ENCODE results near the gene DAB2IP.

The DAB2IP gene

GRCh38 chr9:121721770-121722169 lies 70.3 kb downstream of the DAB2IP start:
- no peak overlapping the region for H3K4me3 ChIP-seq (ENCODE audit: low read length)
- TF ChIP-seq EZH2phosphoT487 (IDR thresholded peaks at IDR 0.05; ENCODE audit: low read depth), result no peak
- H3K4me2 ChIP-seq (ENCODE audit: low read length), result no peak overlapping the region
- no peak overlapping the region for H3K27ac ChIP-seq (ENCODE audit: low read length)
- H3K4me1 ChIP-seq (ENCODE audit: low read length), result peaks cover 22% of the 10 kb centered on the region
- H2AFZ ChIP-seq (ENCODE audit: low read depth, low read length), result no peak overlapping the region
- no peaks in the 10 kb centered on the region for H3K27me3 ChIP-seq (ENCODE audit: low read depth, low read length)
- H3K36me3 ChIP-seq (replicated peaks; ENCODE audit: low read depth, low read length), result no peaks in the 10 kb centered on the region
- H3K79me2 ChIP-seq (ENCODE audit: low read length), result no peaks in the 10 kb centered on the region
- H3K9me3 ChIP-seq (ENCODE audit: insufficient read depth, low read length), result no peaks in the 10 kb centered on the region
- H3K9ac ChIP-seq (ENCODE audit: low read length), result no peak overlapping the region
- H4K20me1 ChIP-seq (ENCODE audit: insufficient read depth, low read length), result no peaks in the 10 kb centered on the region

GRCh38 chr9:121725008-121725775 lies 73.8 kb downstream of the DAB2IP start:
- TF ChIP-seq EZH2phosphoT487 (IDR thresholded peaks at IDR 0.05; ENCODE audit: low read depth) (no peak), CTCF (IDR thresholded peaks at IDR 0.05; ENCODE audit: low read depth, low read length) (no peak)
- Histone ChIP-seq H3K4me3 (ENCODE audit: low read length) (no peak overlapping the region), H3K27ac (ENCODE audit: low read length) (no peak overlapping the region), H3K36me3 (replicated peaks; ENCODE audit: low read depth, low read length) (no peaks in the 10 kb centered on the region), H3K79me2 (ENCODE audit: low read length) (no peaks in the 10 kb centered on the region), H2AFZ (ENCODE audit: low read depth, low read length) (no peak overlapping the region), H3K27me3 (ENCODE audit: low read depth, low read length) (no peaks in the 10 kb centered on the region), H4K20me1 (ENCODE audit: insufficient read depth, low read length) (no peaks in the 10 kb centered on the region), H3K4me1 (ENCODE audit: low read length) (peaks cover 22% of the 10 kb centered on the region), H3K4me2 (ENCODE audit: low read length) (no peak overlapping the region), H3K9ac (ENCODE audit: low read length) (no peak overlapping the region), H3K9me3 (ENCODE audit: insufficient read depth, low read length) (no peaks in the 10 kb centered on the region)

- H3K36me3 ChIP-seq (replicated peaks; ENCODE audit: low read depth, low read length), result no peaks in the 10 kb centered on the region
- H3K27ac ChIP-seq (ENCODE audit: low read length), result no peak overlapping the region
- no peaks in the 10 kb centered on the region for H3K79me2 ChIP-seq (ENCODE audit: low read length)
- H3K4me1 ChIP-seq (ENCODE audit: low read length), result peaks cover 20% of the 10 kb centered on the region
- no peaks in the 10 kb centered on the region for H3K27me3 ChIP-seq (ENCODE audit: low read depth, low read length)
- H3K9ac ChIP-seq (ENCODE audit: low read length), result no peak overlapping the region
- no peaks in the 10 kb centered on the region for H3K9me3 ChIP-seq (ENCODE audit: insufficient read depth, low read length)
- no peak overlapping the region for H2AFZ ChIP-seq (ENCODE audit: low read depth, low read length)
- H4K20me1 ChIP-seq (ENCODE audit: insufficient read depth, low read length), result no peaks in the 10 kb centered on the region
- no peak overlapping the region for H3K4me3 ChIP-seq (ENCODE audit: low read length)
- TF ChIP-seq EZH2phosphoT487 (IDR thresholded peaks at IDR 0.05; ENCODE audit: low read depth) (no peak), CTCF (IDR thresholded peaks at IDR 0.05; ENCODE audit: low read depth, low read length) (no peak)
- H3K4me2 ChIP-seq (ENCODE audit: low read length), result no peak overlapping the region
Measured at GRCh38 chr9:121727295-121728020, 76.0 kb downstream of the DAB2IP start.

GRCh38 chr9:121728916-121729315 lies 77.5 kb downstream of the DAB2IP start:
- Histone ChIP-seq H3K36me3 (replicated peaks; ENCODE audit: low read depth, low read length) (no peaks in the 10 kb centered on the region), H3K79me2 (ENCODE audit: low read length) (no peaks in the 10 kb centered on the region), H3K27me3 (ENCODE audit: low read depth, low read length) (no peaks in the 10 kb centered on the region), H2AFZ (ENCODE audit: low read depth, low read length) (no peak overlapping the region), H4K20me1 (ENCODE audit: insufficient read depth, low read length) (no peaks in the 10 kb centered on the region), H3K4me3 (ENCODE audit: low read length) (no peak overlapping the region), H3K4me1 (ENCODE audit: low read length) (peaks cover 7% of the 10 kb centered on the region; the same call in 1 of the 2 replicates), H3K4me2 (ENCODE audit: low read length) (no peak overlapping the region), H3K9ac (ENCODE audit: low read length) (no peak overlapping the region), H3K27ac (ENCODE audit: low read length) (no peak overlapping the region), H3K9me3 (ENCODE audit: insufficient read depth, low read length) (no peaks in the 10 kb centered on the region)
- TF ChIP-seq EZH2phosphoT487 (IDR thresholded peaks at IDR 0.05; ENCODE audit: low read depth), result no peak
- TF ChIP-seq CTCF (IDR thresholded peaks at IDR 0.05; ENCODE audit: low read depth, low read length), result no peak

Measured in OCI-LY3 (cell line).